HG02885 (cell line): ENCODE data around the gene HOXD8.

Experiments
- ATAC-seq: cut with Tn5 transposase; IDR thresholded peaks from one replicate; pipeline ENCODE4 v1.9.1; 2021; ENCODE audit warnings: mild to moderate bottlenecking; ENCODE audit not compliant: unreplicated experiment, poor library complexity

Gene HOXD8

GRCh38 chr2:176156807-176157498 is 27.4 kb downstream of the HOXD8 start, which contains the start of gene HOXD3:
Gene HOXD3 (plus strand): TSS chr2:176157307. CDS start chr2:176169115, 11,808 bp downstream.
- ATAC-seq: no peak

GRCh38 chr2:176157499-176158185 is 28.1 kb downstream of the HOXD8 start:
- no peak for ATAC-seq

GRCh38 chr2:176158186-176158591 is 28.7 kb downstream of the HOXD8 start:
- ATAC-seq: no peak

GRCh38 chr2:176158855-176159662 is 29.6 kb downstream of the HOXD8 start:
- no peak for ATAC-seq

GRCh38 chr2:176159663-176160250 is 30.3 kb downstream of the HOXD8 start:
- no peak for ATAC-seq

GRCh38 chr2:176160251-176160985 is 30.9 kb downstream of the HOXD8 start:
- ATAC-seq: no peak

- ATAC-seq: no peak
These were observed 31.7 kb downstream of the HOXD8 start for GRCh38 chr2:176160986-176161824.

GRCh38 chr2:176161825-176162626 is 32.5 kb downstream of the HOXD8 start:
- ATAC-seq: no peak

- ATAC-seq: no peak
These were observed 33.6 kb downstream of the HOXD8 start for GRCh38 chr2:176162911-176163671.

- ATAC-seq: no peak
These were observed 34.2 kb downstream of the HOXD8 start for GRCh38 chr2:176163672-176164056.

- no peak for ATAC-seq
These were observed 34.7 kb downstream of the HOXD8 start for GRCh38 chr2:176164201-176164600.

- ATAC-seq: no peak
These were observed 35.3 kb downstream of the HOXD8 start for GRCh38 chr2:176164611-176165369.

GRCh38 chr2:176165370-176166050 is 36.0 kb downstream of the HOXD8 start:
- no peak for ATAC-seq

- no peak for ATAC-seq
These were observed 36.8 kb downstream of the HOXD8 start for GRCh38 chr2:176166272-176166671.

GRCh38 chr2:176167398-176167797 is 37.9 kb downstream of the HOXD8 start:
- ATAC-seq: no peak

- ATAC-seq: no peak
These were observed 39.7 kb downstream of the HOXD8 start for GRCh38 chr2:176169181-176169580.
